HepG2 (cell line): ENCODE data around the gene HTR1E. TPM values are rescaled to one million over a fixed set of nuclear protein-coding genes. Genes with fewer than 3 reads are reported as not detected.

Source experiments
- ATAC-seq: fragments of 200-7000 bp; cut with Tn5 transposase; 3 replicates; pipeline ENCODE4 v1.9.1; 2020; ENCODE audit warnings: mild to moderate bottlenecking, moderate library complexity
- BruUV-seq: library from RNA; stranded (reverse); fragments of 400-500 nt; replicated peaks from 2 replicates; lab custom pipeline; 2021; lab: Mats Ljungman, UMichigan
- CTCF ChIA-PET: fragments of 300-600 bp; formaldehyde crosslinking; extraction: SDS; loops from one replicate; lab custom pipeline; 2021; ENCODE audit warnings: low total read pairs, inconsistent platforms, low intra/inter-chr PET ratio; lab: Yijun Ruan, JAX
- POLR2A ChIA-PET: fragments of 350-600 bp; sonication (Branson Sonifier 250); formaldehyde crosslinking; loops from one replicate; lab custom pipeline; 2020; ENCODE audit warnings: antibody characterized with exemption, inconsistent platforms; lab: Yijun Ruan, JAX
- DNase-seq: peaks from one replicate; pipeline ENCODE4 v3.0.0-alpha.2; 2015; ENCODE audit warnings: low spot score
- FAIRE-seq: peaks from 3 replicates; lab custom pipeline; 2011; peaks lifted over from hg19 to GRCh38; lab: Jason Lieb, UNC
- H2AFZ ChIP-seq: one replicate; pipeline ENCODE4 v1.6.1; 2011; ENCODE audit warnings: low read length, inconsistent platforms
- H3K27ac ChIP-seq: fragments of 300-600 bp; 3 replicates; pipeline ENCODE4 v1.8.0; 2011; ENCODE audit warnings: mixed run types, mild to moderate bottlenecking, mixed read lengths, low read length, inconsistent platforms; ENCODE audit not compliant: insufficient read depth; ENCODE audit errors: extremely low read length
- H3K27me3 ChIP-seq, 2 experiments: fragments of 200-600 bp in 1 of 2; 2 replicates in 1 of 2; 3 replicates in 1 of 2; pipeline versions ENCODE4 v1.6.0 to v1.8.0; 2011; ENCODE audit warnings: low read length in 2 of 2, mild to moderate bottlenecking in 2 of 2, moderate library complexity in 2 of 2, inconsistent platforms in 1 of 2; ENCODE audit not compliant: insufficient read depth in 2 of 2, control insufficient read depth in 1 of 2
- H3K36me3 ChIP-seq, 2 experiments: fragments of 200-600 bp in 1 of 2; replicated peaks in 1 of 2; 2 replicates in 1 of 2; 3 replicates in 1 of 2; pipeline versions ENCODE4 v1.5.1 to v1.8.0; 2011; ENCODE audit warnings: low read length in 2 of 2, inconsistent platforms in 1 of 2; ENCODE audit not compliant: insufficient read depth in 2 of 2, control insufficient read depth in 1 of 2
- H3K4me1 ChIP-seq: 2 replicates; pipeline ENCODE4 v1.5.1; 2012; ENCODE audit warnings: low read length, inconsistent platforms; ENCODE audit not compliant: insufficient read depth
- H3K4me2 ChIP-seq: 2 replicates; pipeline ENCODE4 v1.6.0; 2011; ENCODE audit warnings: low read depth, low read length, inconsistent platforms
- H3K4me3 ChIP-seq, 3 experiments: fragments of 200-600 bp in 1 of 3; sonication (generic), shearing (Covaris generic) in 1 of 3; replicated peaks in 1 of 3; 2 replicates each; pipeline ENCODE4 v1.5.1; 2011 to 2016; ENCODE audit warnings: low read length in 3 of 3, inconsistent platforms in 2 of 3, low read depth in 2 of 3, mild to moderate bottlenecking in 2 of 3, control low read depth in 1 of 3, mixed read lengths in 1 of 3; ENCODE audit not compliant: insufficient read depth in 1 of 3
- H3K79me2 ChIP-seq: one replicate; pipeline ENCODE4 v1.6.1; 2011; ENCODE audit warnings: low read length, inconsistent platforms; ENCODE audit not compliant: insufficient read depth
- H3K9ac ChIP-seq: 2 replicates; pipeline ENCODE4 v1.6.0; 2011; ENCODE audit warnings: mild to moderate bottlenecking, low read depth, low read length, inconsistent platforms; ENCODE audit not compliant: insufficient read depth
- H3K9me3 ChIP-seq: 2 replicates; pipeline ENCODE4 v1.5.1; 2012; ENCODE audit warnings: mild to moderate bottlenecking, low read length
- H4K20me1 ChIP-seq: 2 replicates; pipeline ENCODE4 v1.6.0; 2011; ENCODE audit warnings: inconsistent platforms, mild to moderate bottlenecking, low read length, moderate library complexity; ENCODE audit not compliant: insufficient read depth
- PPARG ChIP-seq: conservative IDR thresholded peaks from 2 replicates; pipeline ENCODE4 v1.6.1; 2016; ENCODE audit warnings: missing biosample characterization, missing genetic modification reagents
- PRDM10 ChIP-seq: sonication (generic); formaldehyde crosslinking; IDR thresholded peaks from 2 replicates; pipeline ENCODE4 v1.4.0; 2020; ENCODE audit warnings: low read depth, missing genetic modification reagents
- SIN3A ChIP-seq: IDR thresholded peaks from 2 replicates; pipeline ENCODE4 v1.6.1; 2011; ENCODE audit warnings: low read depth, mild to moderate bottlenecking, control low read depth, low read length, borderline replicate concordance
- ZFAT ChIP-seq: sonication (generic); formaldehyde crosslinking; conservative IDR thresholded peaks from 2 replicates; pipeline ENCODE4 v1.8.1; 2023; ENCODE audit warnings: missing genetic modification reagents, inconsistent platforms
- ZNF414 ChIP-seq: sonication (generic); formaldehyde crosslinking; IDR thresholded peaks from 2 replicates; pipeline ENCODE4 v1.5.0; 2020; ENCODE audit warnings: missing genetic modification reagents
- ZNF513 ChIP-seq: sonication (generic); formaldehyde crosslinking; conservative IDR thresholded peaks from 2 replicates; pipeline ENCODE4 v1.5.0; 2020; ENCODE audit warnings: missing genetic modification reagents
- ZNF614 ChIP-seq: IDR thresholded peaks from 2 replicates; pipeline ENCODE4 v1.6.1; 2018; ENCODE audit warnings: missing biosample characterization, missing genetic modification reagents, inconsistent platforms, borderline replicate concordance
- WGBS: methylation state at CpG from one replicate; pipeline ENCODE4 v1.1.6; 2017; ENCODE audit warnings: low lambda C conversion rate; 5-methylcytosine and 5-hydroxymethylcytosine counted together
- in situ Hi-C: cut with HindIII; loops from 2 replicates; pipeline ENCODE4 v1.10.0; 2017; ENCODE audit warnings: low pct_unique_long_range_greater_than_20kb; ENCODE audit not compliant: extremely low pct_ligation_motif_present
- intact Hi-C: fragments of 100-400 bp; cut with micrococcal nuclease; formaldehyde crosslinking; loops from one replicate; pipeline ENCODE4 v1.10.0; 2022; ENCODE audit not compliant: unreplicated experiment
- polyA plus RNA-seq, 8 experiments: library from polyadenylated mRNA; depleted of rRNA in 3 of 8; stranded (reverse) in 7 of 8; unstranded in 1 of 8; fragments of >200 nt; fragmentation: Illumina TruSeq in 4 of 8; extraction: Trizol in 4 of 8; gene quantifications; 2 replicates each; pipeline versions ENCODE4 v1.2.1 to v1.2.3, GENCODE V29; 2011 to 2016; ENCODE audit warnings: low read depth in 4 of 8, missing spikeins in 1 of 8, mixed read lengths in 1 of 8; ENCODE audit not compliant: insufficient read depth in 1 of 8
- total RNA-seq, 5 experiments: library from RNA; depleted of rRNA; stranded (reverse); fragments of >200 nt; fragmentation: Illumina TruSeq; extraction: Trizol; gene quantifications; 2 replicates each; pipeline ENCODE4 v1.2.3, GENCODE V29; 2016; ENCODE audit warnings: low read depth in 1 of 5
- TF ChIP-seq, protein P1 (sequence below): sonication (generic); formaldehyde crosslinking; IDR thresholded peaks from 2 replicates; pipeline ENCODE4 v1.4.0; 2020; ENCODE audit warnings: missing genetic modification reagents, borderline replicate concordance
- TF ChIP-seq, protein P2 (sequence below): sonication (generic); formaldehyde crosslinking; IDR thresholded peaks from 2 replicates; pipeline ENCODE4 v1.4.0; 2020; ENCODE audit warnings: missing genetic modification reagents, mild to moderate bottlenecking, borderline replicate concordance
- TF ChIP-seq, protein P3 (sequence below): sonication (generic); formaldehyde crosslinking; IDR thresholded peaks from 2 replicates; pipeline ENCODE4 v1.4.0; 2020; ENCODE audit warnings: missing genetic modification reagents

HTR1E gene
- total and polyA plus RNA-seq, 2 of the 13 experiments (the other 11 are each of a cell fraction or from before 2014, with no cell fraction given): not detected

- no TSS peak for BruUV-seq
- ChIA-PET CTCF (no interaction called here), POLR2A (no interaction called here)
- H3K4me2 ChIP-seq: no peak overlapping the region
- TF ChIP-seq PPARG (CRISPR knock-in tag): no peak
- no peak for TF ChIP-seq ZNF513 (CRISPR knock-in tag)
- TF ChIP-seq, protein P1, sequence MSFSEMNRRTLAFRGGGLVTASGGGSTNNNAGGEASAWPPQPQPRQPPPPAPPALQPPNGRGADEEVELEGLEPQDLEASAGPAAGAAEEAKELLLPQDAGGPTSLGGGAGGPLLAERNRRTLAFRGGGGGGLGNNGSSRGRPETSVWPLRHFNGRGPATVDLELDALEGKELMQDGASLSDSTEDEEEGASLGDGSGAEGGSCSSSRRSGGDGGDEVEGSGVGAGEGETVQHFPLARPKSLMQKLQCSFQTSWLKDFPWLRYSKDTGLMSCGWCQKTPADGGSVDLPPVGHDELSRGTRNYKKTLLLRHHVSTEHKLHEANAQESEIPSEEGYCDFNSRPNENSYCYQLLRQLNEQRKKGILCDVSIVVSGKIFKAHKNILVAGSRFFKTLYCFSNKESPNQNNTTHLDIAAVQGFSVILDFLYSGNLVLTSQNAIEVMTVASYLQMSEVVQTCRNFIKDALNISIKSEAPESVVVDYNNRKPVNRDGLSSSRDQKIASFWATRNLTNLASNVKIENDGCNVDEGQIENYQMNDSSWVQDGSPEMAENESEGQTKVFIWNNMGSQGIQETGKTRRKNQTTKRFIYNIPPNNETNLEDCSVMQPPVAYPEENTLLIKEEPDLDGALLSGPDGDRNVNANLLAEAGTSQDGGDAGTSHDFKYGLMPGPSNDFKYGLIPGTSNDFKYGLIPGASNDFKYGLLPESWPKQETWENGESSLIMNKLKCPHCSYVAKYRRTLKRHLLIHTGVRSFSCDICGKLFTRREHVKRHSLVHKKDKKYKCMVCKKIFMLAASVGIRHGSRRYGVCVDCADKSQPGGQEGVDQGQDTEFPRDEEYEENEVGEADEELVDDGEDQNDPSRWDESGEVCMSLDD (CRISPR knock-in tag): no peak
- no peak for TF ChIP-seq SIN3A
- TF ChIP-seq PRDM10 (CRISPR knock-in tag): no peak
- TF ChIP-seq ZNF614 (CRISPR knock-in tag): no peak
- TF ChIP-seq ZNF414: no peak
- TF ChIP-seq, protein P2, sequence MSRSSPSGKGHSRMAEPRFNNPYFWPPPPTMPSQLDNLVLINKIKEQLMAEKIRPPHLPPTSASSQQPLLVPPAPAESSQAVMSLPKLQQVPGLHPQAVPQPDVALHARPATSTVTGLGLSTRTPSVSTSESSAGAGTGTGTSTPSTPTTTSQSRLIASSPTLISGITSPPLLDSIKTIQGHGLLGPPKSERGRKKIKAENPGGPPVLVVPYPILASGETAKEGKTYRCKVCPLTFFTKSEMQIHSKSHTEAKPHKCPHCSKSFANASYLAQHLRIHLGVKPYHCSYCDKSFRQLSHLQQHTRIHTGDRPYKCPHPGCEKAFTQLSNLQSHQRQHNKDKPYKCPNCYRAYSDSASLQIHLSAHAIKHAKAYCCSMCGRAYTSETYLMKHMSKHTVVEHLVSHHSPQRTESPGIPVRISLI (CRISPR knock-in tag): no peak
- TF ChIP-seq ZFAT (CRISPR knock-in tag): no peak
- TF ChIP-seq, protein P3, sequence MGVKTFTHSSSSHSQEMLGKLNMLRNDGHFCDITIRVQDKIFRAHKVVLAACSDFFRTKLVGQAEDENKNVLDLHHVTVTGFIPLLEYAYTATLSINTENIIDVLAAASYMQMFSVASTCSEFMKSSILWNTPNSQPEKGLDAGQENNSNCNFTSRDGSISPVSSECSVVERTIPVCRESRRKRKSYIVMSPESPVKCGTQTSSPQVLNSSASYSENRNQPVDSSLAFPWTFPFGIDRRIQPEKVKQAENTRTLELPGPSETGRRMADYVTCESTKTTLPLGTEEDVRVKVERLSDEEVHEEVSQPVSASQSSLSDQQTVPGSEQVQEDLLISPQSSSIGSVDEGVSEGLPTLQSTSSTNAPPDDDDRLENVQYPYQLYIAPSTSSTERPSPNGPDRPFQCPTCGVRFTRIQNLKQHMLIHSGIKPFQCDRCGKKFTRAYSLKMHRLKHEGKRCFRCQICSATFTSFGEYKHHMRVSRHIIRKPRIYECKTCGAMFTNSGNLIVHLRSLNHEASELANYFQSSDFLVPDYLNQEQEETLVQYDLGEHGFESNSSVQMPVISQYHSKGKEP (CRISPR knock-in tag): no peak
- in situ Hi-C loops: no loop called here
- no peak overlapping the region for H3K4me3 ChIP-seq
- FAIRE-seq (no peak), ATAC-seq (no peak), DNase-seq (no peak)
- H3K4me1 ChIP-seq: no peaks in the 10 kb centered on the region
- WGBS: 53% methylated on average over 3 of the region's 3 CpGs
- H4K20me1 ChIP-seq: no peaks in the 10 kb centered on the region
- no peak overlapping the region for H2AFZ ChIP-seq
- no peaks in the 10 kb centered on the region for H3K36me3 ChIP-seq
- H3K9me3 ChIP-seq: no peaks in the 10 kb centered on the region
- H3K9ac ChIP-seq: no peak overlapping the region
- H3K27me3 ChIP-seq: no peaks in the 10 kb centered on the region
- H3K27ac ChIP-seq: no peak overlapping the region
- intact Hi-C loops: no loop called here
- no peaks in the 10 kb centered on the region for H3K79me2 ChIP-seq
Observed at GRCh38 chr6:87012035-87012434, 74.7 kb downstream of the HTR1E start.
